Stimulated activated CD4-positive, alpha-beta T cell treated with anti-CD3 and anti-CD28 coated beads, Interleukin-1b, Interleukin-23, amount 100 ng/mL, for 4 hours (primary cell): ENCODE data around the gene ENDOV.

Experiments
- DNase-seq, 2 donors: peaks; one replicate each; pipeline ENCODE4 v3.0.0-alpha.2; 2020; ENCODE audit warnings: low read depth in 2 of 2

ENDOV gene

DNA sequence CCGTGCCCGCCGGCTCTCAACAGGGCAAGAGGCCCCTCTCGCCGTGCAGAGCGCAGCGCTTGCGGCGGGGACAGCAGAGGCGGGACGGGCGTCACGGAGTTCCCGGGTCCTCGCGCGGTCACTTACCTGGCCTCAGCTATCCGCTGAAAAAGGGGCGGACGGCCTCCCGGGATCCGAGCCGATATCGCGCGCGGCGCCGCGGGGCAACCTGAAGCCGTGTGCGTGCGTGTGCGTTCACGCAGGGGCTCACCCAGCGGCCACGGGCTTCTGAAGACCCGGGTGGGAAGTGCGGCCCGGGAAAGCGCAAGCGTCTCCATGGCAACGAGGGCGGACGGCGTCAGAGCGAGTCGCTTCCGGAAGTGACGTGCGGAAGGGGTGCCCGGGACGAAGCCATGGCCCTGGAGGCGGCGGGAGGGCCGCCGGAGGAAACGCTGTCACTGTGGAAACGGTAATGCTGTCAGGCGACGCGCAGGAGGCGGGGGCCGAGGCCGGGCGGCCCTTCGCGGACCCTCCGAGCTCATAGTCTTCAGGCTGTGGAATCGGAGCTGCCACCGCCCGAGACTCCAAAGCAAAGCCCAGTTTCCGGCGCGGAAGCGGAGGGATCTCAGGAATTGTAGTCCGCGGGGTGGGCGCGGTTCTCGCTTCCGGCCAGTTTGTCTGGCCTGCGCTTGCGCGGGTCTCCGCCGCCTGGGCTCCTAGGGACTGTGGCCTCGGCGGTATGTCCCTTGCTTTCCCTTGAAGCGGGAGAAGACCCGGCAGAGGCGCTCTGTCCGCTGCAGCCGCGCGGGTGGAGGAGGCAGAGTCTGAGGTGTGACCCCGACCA lies at the start of gene ENDOV:
ENDOV (plus strand) TSS at position 365 of the 823 bp plus-strand sequence; CDS start at position 393, 28 bp downstream.
- DNase-seq: peak; percentile 87

DNA sequence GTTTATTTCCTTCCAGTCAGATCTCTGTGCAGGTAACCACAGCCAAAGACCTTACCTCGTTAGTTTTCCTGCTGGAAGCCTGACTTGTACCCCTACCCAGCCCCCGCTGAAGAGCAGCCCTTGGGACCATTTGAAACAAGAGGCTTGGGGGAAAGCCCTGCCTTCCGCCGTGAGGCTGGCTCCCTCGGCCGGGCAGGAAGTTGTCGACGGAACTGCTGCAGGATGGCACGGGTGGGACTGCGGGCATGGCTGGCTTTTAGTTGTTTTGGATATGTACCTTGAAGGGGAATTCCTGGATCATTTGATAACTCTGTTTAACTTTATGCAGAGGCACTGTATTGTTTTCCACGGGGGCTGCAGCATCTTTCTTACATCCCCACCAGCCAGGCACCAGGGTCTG lies 49.0 kb upstream of the ENDOV start:
- no peak for DNase-seq

DNA sequence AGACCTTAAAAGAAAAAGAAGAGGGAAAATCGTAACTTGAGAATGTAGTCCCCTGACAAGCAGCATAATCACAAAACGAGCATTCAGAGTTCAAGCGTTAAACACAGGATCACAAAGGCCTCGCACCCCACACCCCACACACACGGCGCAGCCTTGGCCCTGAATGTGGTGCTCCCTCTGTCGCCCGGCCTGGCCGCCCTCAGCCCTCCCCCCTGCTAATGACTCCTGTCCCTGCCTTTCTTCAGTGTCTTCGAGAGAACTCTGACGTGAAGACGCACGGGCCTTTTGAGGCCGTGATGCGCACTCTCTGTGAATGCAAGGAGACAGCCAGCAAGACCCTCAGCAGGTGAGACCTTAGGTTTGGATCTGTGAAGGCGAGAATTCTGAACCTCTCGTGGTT lies 47.5 kb upstream of the ENDOV start:
- DNase-seq: no peak

- no peak for DNase-seq
Measured at GRCh38 chr17:80371196-80371595, 43.8 kb upstream of the ENDOV start.

DNA sequence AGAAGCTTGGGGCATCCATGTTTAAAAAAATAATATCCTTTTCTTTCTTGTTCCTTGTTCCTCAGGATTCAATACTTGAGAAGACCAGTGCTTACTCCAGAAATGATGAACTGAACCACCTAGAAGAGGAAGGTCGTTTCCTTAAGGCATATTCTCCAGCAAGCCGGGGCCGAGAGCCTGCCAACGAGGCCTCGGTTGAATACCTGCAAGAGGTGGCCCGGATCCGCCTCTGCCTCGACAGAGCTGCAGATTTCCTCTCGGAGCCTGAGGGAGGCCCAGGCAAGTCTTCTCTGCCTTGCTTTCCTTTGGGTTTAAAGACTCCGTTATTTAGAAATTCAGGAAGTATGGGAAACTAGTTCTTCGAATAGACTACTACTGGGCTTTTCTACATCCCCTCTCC lies 42.5 kb upstream of the ENDOV start:
- no peak for DNase-seq

GRCh38 chr17:80372922-80373570 lies 41.9 kb upstream of the ENDOV start:
- DNase-seq: no peak

DNA sequence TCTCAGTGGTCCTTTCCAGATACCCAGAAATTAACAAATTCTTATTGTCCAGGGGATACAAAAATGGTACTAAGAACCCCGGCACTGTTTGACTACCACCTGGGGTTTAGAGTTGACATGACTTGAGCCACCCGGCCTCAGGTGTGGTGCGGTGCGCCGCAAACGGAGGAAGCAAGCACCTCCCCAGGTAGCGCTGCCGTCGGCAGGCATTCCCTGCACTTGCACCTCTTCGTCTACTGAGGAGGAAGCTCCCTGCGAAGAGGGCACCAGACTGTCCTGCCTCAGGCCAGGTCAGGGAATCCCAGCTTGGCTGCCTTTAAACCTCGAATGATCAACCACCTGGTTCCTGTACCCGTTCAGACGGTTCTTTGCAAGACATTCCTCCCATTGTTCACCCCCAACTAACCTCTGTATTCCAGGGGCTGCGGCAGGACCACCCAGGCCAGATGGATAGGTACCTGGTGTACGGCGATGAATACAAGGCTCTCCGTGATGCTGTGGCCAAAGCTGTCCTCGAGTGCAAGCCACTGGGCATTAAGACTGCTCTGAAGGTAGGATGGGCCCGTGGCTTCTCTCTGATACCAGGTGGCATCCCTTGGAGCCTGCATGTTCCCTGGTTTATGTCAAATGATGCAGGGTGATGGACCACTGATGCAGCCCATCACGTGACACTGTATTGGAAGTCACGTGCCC lies 40.8 kb upstream of the ENDOV start:
- no peak for DNase-seq

DNA sequence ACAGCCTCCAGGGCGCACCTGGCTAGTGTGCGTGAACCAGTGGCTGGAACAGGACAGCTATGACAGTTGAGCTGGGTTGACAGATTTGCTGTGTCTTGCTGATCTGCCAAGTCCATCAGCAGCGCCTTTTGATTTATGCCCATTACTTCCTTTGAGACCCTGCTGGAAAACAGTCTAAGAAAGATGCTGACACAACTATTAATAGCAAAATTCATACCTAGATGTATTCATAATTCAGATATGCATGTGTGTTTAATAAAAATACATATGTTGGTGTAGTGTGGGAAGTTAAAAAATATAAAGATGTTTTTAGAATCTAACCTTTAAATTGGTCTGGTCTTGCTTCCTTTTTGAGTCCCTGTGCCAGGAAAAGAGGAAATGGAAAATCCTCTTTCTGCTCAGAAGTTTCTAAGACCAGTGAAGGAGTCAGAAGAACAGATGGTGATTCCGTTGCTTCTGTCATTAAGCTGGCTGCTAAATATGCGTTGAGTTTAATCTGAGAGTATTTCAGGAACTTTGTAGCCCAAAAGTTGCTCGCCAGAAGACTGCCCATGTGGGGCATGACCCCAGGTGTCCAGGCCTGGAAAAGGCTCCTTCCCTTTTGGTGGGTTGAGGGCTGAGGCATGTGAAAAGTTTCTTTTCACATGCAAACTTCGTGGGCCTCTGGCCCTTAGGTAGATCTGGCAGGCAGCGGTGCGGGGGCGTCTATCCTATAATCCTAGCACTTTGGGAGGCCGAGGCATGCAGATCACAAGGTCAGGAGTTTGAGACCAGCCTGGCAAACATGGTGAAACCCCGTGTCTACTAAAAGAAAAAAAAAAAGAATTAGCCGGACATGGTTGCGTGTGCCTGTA lies 40.0 kb upstream of the ENDOV start:
- DNase-seq: no peak

GRCh38 chr17:80376531-80376930 lies 38.4 kb upstream of the ENDOV start:
- no peak for DNase-seq

DNA sequence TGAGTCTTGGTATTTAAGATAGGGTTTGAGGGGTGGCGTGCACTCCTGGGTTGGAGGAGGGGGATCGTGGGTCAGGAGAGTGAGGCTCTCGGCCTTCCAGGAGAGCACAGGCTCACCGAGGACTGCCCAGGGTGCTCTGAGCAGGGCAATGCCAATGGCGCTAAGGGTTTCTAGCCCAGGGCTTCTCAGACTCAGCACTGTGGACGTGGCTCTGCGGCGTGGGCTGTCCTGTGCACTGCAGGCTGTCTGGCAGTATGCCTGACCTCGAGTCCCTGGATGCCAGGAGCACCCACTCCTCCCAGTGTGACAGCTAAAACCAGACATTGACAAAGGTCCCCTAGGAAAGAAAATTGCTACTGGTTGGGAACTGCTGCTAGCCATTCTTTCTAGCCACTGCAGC lies 37.2 kb upstream of the ENDOV start:
- no peak for DNase-seq

DNA sequence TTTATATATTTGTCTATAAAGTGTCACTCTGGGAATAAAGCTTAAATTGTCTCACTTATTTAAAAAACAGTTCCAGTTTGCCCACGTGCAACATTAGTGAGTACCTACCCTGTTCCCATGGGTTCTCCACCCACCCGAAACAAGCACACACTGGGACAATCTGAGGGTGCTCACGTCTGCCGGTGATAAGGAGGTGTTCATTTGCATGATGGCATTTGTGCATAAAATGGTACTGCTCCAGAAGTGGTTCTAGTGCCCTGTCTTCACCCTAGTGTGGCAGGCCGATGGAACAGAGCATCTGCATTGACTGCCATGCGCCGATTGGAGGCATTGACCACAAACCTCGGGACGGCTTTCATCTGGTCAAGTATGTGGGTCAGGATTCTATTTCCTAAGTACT lies 35.6 kb upstream of the ENDOV start:
- DNase-seq: no peak

- DNase-seq: no peak
Measured at GRCh38 chr17:80380068-80380467, 34.9 kb upstream of the ENDOV start.

DNA sequence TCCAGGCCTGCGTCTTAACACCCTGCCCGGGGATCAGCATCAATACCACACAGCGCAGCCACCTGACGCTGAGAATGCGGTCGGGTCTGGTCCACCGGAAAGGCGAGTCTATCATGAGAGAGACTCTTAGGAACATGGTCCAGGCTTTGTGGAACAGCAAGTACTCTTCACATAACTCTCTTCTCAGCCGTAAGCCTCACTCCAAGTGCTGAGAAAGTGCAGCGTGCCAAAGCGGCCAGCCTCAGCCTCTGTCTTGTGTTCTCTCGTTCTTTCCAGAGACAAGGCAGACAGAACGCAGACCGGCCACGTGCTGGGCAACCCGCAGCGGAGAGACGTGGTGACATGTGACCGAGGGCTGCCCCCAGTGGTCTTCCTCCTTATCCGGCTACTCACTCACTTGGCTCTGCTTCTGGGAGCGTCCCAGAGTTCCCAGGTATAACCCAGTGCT lies 34.4 kb upstream of the ENDOV start:
- DNase-seq: no peak

- no peak for DNase-seq
Measured at GRCh38 chr17:80381416-80381923, 33.5 kb upstream of the ENDOV start.

GRCh38 chr17:80382446-80382845 lies 32.5 kb upstream of the ENDOV start:
- no peak for DNase-seq

- no peak for DNase-seq
Measured at GRCh38 chr17:80382956-80383355, 32.0 kb upstream of the ENDOV start.

- DNase-seq: no peak
Measured at GRCh38 chr17:80384078-80384960, 30.6 kb upstream of the ENDOV start.

- DNase-seq: no peak
Measured at GRCh38 chr17:80385046-80385445, 29.9 kb upstream of the ENDOV start.

- DNase-seq: no peak
Measured at GRCh38 chr17:80386341-80386740, 28.6 kb upstream of the ENDOV start.

DNA sequence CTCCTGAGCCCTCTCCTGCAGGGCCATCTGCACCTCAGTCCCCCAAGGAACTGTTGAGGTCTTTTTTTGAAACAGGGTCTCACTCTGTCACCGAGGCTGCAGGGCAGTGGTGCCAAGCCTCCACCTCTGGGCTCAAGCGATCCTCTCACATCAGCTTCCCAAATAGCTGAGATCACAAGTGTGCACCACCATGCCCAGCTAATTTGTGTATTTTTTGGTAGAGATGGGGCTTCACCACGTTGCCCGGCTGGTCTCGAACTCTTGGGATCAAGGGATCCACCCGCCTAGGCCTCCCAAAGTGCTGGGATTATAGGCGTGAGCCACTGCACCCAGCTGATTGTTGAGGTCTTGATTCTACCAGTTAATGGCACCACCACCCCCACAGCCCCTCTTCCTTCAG lies 27.9 kb upstream of the ENDOV start:
- DNase-seq: no peak

- DNase-seq: no peak
Measured at GRCh38 chr17:80388175-80388574, 26.8 kb upstream of the ENDOV start.
